CD8-positive, alpha-beta memory T cell (primary cell): ENCODE data around the gene TRPM3. TPM values are rescaled to one million over a fixed set of nuclear protein-coding genes. Genes with fewer than 3 reads are reported as not detected.
A peak's percentile ranks its signal among the peaks of the same experiment; 100 is the strongest.
"Not testable (repeated sequence)": the region's sequence is repeated elsewhere in the genome, so short reads cannot be mapped to it uniquely, and the experiment has no call there.

ENCODE experiments used
- CTCF ChIA-PET: fragments of 350-600 bp; sonication (Branson Sonifier 250); formaldehyde crosslinking; loops from one replicate; lab custom pipeline; 2021; ENCODE audit warnings: antibody characterized with exemption; lab: Charles Lee
- POLR2A ChIA-PET: fragments of 350-600 bp; sonication (Branson Sonifier 250); formaldehyde crosslinking; loops from one replicate; lab custom pipeline; 2021; ENCODE audit warnings: antibody characterized with exemption; lab: Charles Lee
- DNase-seq, 5 donors: peaks; one replicate each; pipeline versions ENCODE4 v3.0.0 to v3.0.0-alpha.2; 2020 to 2022; ENCODE audit warnings: mixed read lengths in 1 of 5
- H3K27ac ChIP-seq: one replicate; pipeline ENCODE4 v1.7.0; 2013; ENCODE audit warnings: low read depth, mild to moderate bottlenecking, low read length, moderate library complexity
- H3K27me3 ChIP-seq: 2 replicates; pipeline ENCODE4 v1.7.0; 2013; ENCODE audit warnings: low read length, mild to moderate bottlenecking; ENCODE audit not compliant: insufficient read depth, poor library complexity, severe bottlenecking
- H3K36me3 ChIP-seq: 2 replicates; pipeline ENCODE4 v1.7.0; 2013; ENCODE audit warnings: mild to moderate bottlenecking, low read length, moderate library complexity; ENCODE audit not compliant: insufficient read depth
- H3K4me1 ChIP-seq: 2 replicates; pipeline ENCODE4 v1.7.0; 2013; ENCODE audit warnings: mild to moderate bottlenecking, low read length, moderate library complexity; ENCODE audit not compliant: insufficient read depth
- H3K4me3 ChIP-seq: 2 replicates; pipeline ENCODE4 v1.7.0; 2013; ENCODE audit warnings: mild to moderate bottlenecking, low read length
- H3K9me3 ChIP-seq: 2 replicates; pipeline ENCODE4 v1.7.0; 2013; ENCODE audit warnings: mild to moderate bottlenecking, low read length
- H3K27ac Mint-ChIP-seq, 8 donors: one replicate each; pipeline ENCODE4 v1.8.0; 2020 to 2021; ENCODE audit warnings: mixed read lengths in 8 of 8, mild to moderate bottlenecking in 6 of 8, inconsistent platforms in 3 of 8, moderate library complexity in 3 of 8
- H3K27me3 Mint-ChIP-seq, 2 donors: one replicate each; pipeline ENCODE4 v1.8.0; 2020 to 2021; ENCODE audit warnings: mixed read lengths in 2 of 2, mild to moderate bottlenecking in 1 of 2, moderate library complexity in 1 of 2
- H3K36me3 Mint-ChIP-seq, 3 donors: one replicate each; pipeline ENCODE4 v1.8.0; 2020 to 2021; ENCODE audit warnings: mixed read lengths in 3 of 3, inconsistent platforms in 1 of 3, mild to moderate bottlenecking in 1 of 3
- H3K4me1 Mint-ChIP-seq, 3 donors: one replicate each; pipeline ENCODE4 v1.8.0; 2020 to 2021; ENCODE audit warnings: mixed read lengths in 3 of 3, inconsistent platforms in 1 of 3, mild to moderate bottlenecking in 1 of 3
- H3K4me3 Mint-ChIP-seq, 7 donors: one replicate each; pipeline ENCODE4 v1.8.0; 2020 to 2021; ENCODE audit warnings: mixed read lengths in 7 of 7, mild to moderate bottlenecking in 6 of 7, moderate library complexity in 4 of 7, inconsistent platforms in 2 of 7
- H3K9me3 Mint-ChIP-seq, 5 donors: one replicate each; pipeline ENCODE4 v1.8.0; 2020 to 2022; ENCODE audit warnings: mixed read lengths in 5 of 5, mild to moderate bottlenecking in 3 of 5, moderate library complexity in 2 of 5, inconsistent platforms in 1 of 5
- polyA plus RNA-seq: library from polyadenylated mRNA; unstranded; fragments of 300-500 nt; fragmentation: Illumina TruSeq; gene quantifications from one replicate; pipeline ENCODE4 v1.2.3, GENCODE V29; 2021
- total RNA-seq, 2 experiments: library from RNA; stranded (reverse); gene quantifications; one replicate each; pipeline ENCODE4 v1.2.3, GENCODE V29; 2021

Gene TRPM3
- total and polyA plus RNA-seq, 3 experiments from 2014 or later: not detected

GRCh38 chr9:70641031-70641430, 480.4 kb downstream of the TRPM3 start:
- H3K9me3 Mint-ChIP-seq: no peaks in the 10 kb centered on the region

GRCh38 chr9:70639853-70640814, 481.3 kb downstream of the TRPM3 start:
- no peak overlapping the region for H3K4me3 ChIP-seq
- H3K27ac Mint-ChIP-seq: no peak overlapping the region

More at GRCh38 chr9:70641031-70641430, 480.4 kb downstream of the TRPM3 start:
- DNase-seq: no peak
- Mint-ChIP-seq H3K4me1 (no peaks in the 10 kb centered on the region), H3K27me3 (peaks cover 16 to 37% of the 10 kb centered on the region in 2 donors), H3K36me3 (no peaks in the 10 kb centered on the region), H3K4me3 (no peak overlapping the region), H3K27ac (peak overlapping the region in 1 of 8 donors; percentile 80)
- Histone ChIP-seq H3K4me1 (no peaks in the 10 kb centered on the region), H3K27ac (no peak overlapping the region), H3K36me3 (no peaks in the 10 kb centered on the region), H3K9me3 (no peaks in the 10 kb centered on the region), H3K27me3 (no peaks in the 10 kb centered on the region), H3K4me3 (no peak overlapping the region)
- CTCF ChIA-PET: interaction anchor here (1.1 to 2.3 kb wide), 5 partner anchors 10 to 1384 kb away, joined by 3 to 6 read pairs (median 4); no protein-coding TSS in a partner anchor
- POLR2A ChIA-PET: no interaction called here

GRCh38 chr9:70635790-70636189, 485.6 kb downstream of the TRPM3 start:
- no peaks in the 10 kb centered on the region for H3K9me3 ChIP-seq
- H3K27me3 Mint-ChIP-seq: peaks cover 0 to 5% of the 10 kb centered on the region in 2 donors
- CTCF ChIA-PET: no interaction called here
- H3K27ac ChIP-seq: no peak overlapping the region
- H3K4me3 ChIP-seq: no peak overlapping the region
- POLR2A ChIA-PET: no interaction called here
- H3K9me3 Mint-ChIP-seq: no peaks in the 10 kb centered on the region
- H3K36me3 Mint-ChIP-seq: no peaks in the 10 kb centered on the region
- no peak for DNase-seq
- H3K4me1 ChIP-seq: no peaks in the 10 kb centered on the region
- H3K4me3 Mint-ChIP-seq: no peak overlapping the region
- no peaks in the 10 kb centered on the region for H3K36me3 ChIP-seq
- H3K27me3 ChIP-seq: no peaks in the 10 kb centered on the region
- no peak overlapping the region for H3K27ac Mint-ChIP-seq
- H3K4me1 Mint-ChIP-seq: no peaks in the 10 kb centered on the region

More at GRCh38 chr9:70639853-70640814, 481.3 kb downstream of the TRPM3 start:
- Mint-ChIP-seq H3K4me1 (no peaks in the 10 kb centered on the region), H3K27me3 (peaks cover 16 to 31% of the 10 kb centered on the region in 2 donors), H3K36me3 (no peaks in the 10 kb centered on the region), H3K9me3 (no peaks in the 10 kb centered on the region), H3K4me3 (no peak overlapping the region)
- DNase-seq: peak in 1 of 5 donors; percentile 7
- CTCF ChIA-PET: interaction anchor here (0.7 to 1.3 kb wide), 6 partner anchors 25 to 1385 kb away, joined by 3 to 5 read pairs (median 5); no protein-coding TSS in a partner anchor
- no peak overlapping the region for H3K27ac ChIP-seq
- H3K27me3 ChIP-seq: no peaks in the 10 kb centered on the region
- POLR2A ChIA-PET: no interaction called here
- no peaks in the 10 kb centered on the region for H3K9me3 ChIP-seq
- H3K4me1 ChIP-seq: no peaks in the 10 kb centered on the region
- no peaks in the 10 kb centered on the region for H3K36me3 ChIP-seq

- no peaks in the 10 kb centered on the region for H3K4me1 ChIP-seq
- no peaks in the 10 kb centered on the region for H3K36me3 ChIP-seq
- Mint-ChIP-seq H3K27me3 (peaks cover 0 to 2% of the 10 kb centered on the region in 2 donors), H3K36me3 (no peaks in the 10 kb centered on the region), H3K9me3 (no peaks in the 10 kb centered on the region), H3K4me1 (peaks cover 0 to 1% (median 0%) of the 10 kb centered on the region in 3 donors), H3K4me3 (no peak overlapping the region), H3K27ac (no peak overlapping the region)
- no peaks in the 10 kb centered on the region for H3K9me3 ChIP-seq
- H3K27me3 ChIP-seq: no peaks in the 10 kb centered on the region
- H3K27ac ChIP-seq: no peak overlapping the region
- DNase-seq: no peak
- ChIA-PET CTCF (no interaction called here), POLR2A (no interaction called here)
- H3K4me3 ChIP-seq: no peak overlapping the region
These were observed 486.7 kb downstream of the TRPM3 start for GRCh38 chr9:70634696-70635095.

- Mint-ChIP-seq H3K36me3 (no peaks in the 10 kb centered on the region), H3K4me1 (peaks cover 0 to 1% (median 0%) of the 10 kb centered on the region in 3 donors), H3K4me3 (no peak overlapping the region), H3K9me3 (no peaks in the 10 kb centered on the region), H3K27me3 (peaks cover 9 to 15% of the 10 kb centered on the region in 2 donors), H3K27ac (peak overlapping the region in 1 of 8 donors; percentile 17)
- H3K36me3 ChIP-seq: no peaks in the 10 kb centered on the region
- no peak overlapping the region for H3K4me3 ChIP-seq
- POLR2A ChIA-PET: no interaction called here
- H3K9me3 ChIP-seq: no peaks in the 10 kb centered on the region
- no peak for DNase-seq
- no peaks in the 10 kb centered on the region for H3K27me3 ChIP-seq
- CTCF ChIA-PET: interaction anchor here (1.0 kb wide), 1 partner anchor 11 kb away, joined by 6 read pairs; no protein-coding TSS in a partner anchor
- no peaks in the 10 kb centered on the region for H3K4me1 ChIP-seq
- no peak overlapping the region for H3K27ac ChIP-seq
These were observed 490.4 kb downstream of the TRPM3 start for GRCh38 chr9:70630971-70631370.

- CTCF ChIA-PET: interaction anchor here (1.2 kb wide), 1 partner anchor 12 kb away, joined by 3 read pairs; no protein-coding TSS in a partner anchor
- peak overlapping the region in 1 of 8 donors; percentile 24 for H3K27ac Mint-ChIP-seq
- H3K9me3 ChIP-seq, H3K9me3 Mint-ChIP-seq, H3K4me3 Mint-ChIP-seq, DNase-seq, H3K27ac ChIP-seq, H3K36me3 ChIP-seq, H3K4me1 Mint-ChIP-seq, H3K4me3 ChIP-seq, H3K36me3 Mint-ChIP-seq, H3K4me1 ChIP-seq, H3K27me3 ChIP-seq, POLR2A ChIA-PET: not testable (repeated sequence)
- H3K27me3 Mint-ChIP-seq: peaks cover 9 to 21% of the 10 kb centered on the region in 2 donors
These were observed 492.2 kb downstream of the TRPM3 start for GRCh38 chr9:70629080-70629685.

- Histone ChIP-seq H3K27ac (no peak overlapping the region), H3K4me3 (no peak overlapping the region), H3K9me3 (no peaks in the 10 kb centered on the region), H3K4me1 (no peaks in the 10 kb centered on the region), H3K36me3 (no peaks in the 10 kb centered on the region), H3K27me3 (no peaks in the 10 kb centered on the region)
- DNase-seq: no peak
- Mint-ChIP-seq H3K36me3 (no peaks in the 10 kb centered on the region), H3K9me3 (no peaks in the 10 kb centered on the region), H3K4me1 (peaks cover 0 to 1% (median 0%) of the 10 kb centered on the region in 3 donors), H3K27ac (no peak overlapping the region), H3K4me3 (peak overlapping the region in 1 of 7 donors; percentile 26), H3K27me3 (peaks cover 10 to 26% of the 10 kb centered on the region in 2 donors)
- ChIA-PET CTCF (no interaction called here), POLR2A (no interaction called here)
These were observed 496.3 kb downstream of the TRPM3 start for GRCh38 chr9:70625078-70625477.

GRCh38 chr9:70618784-70619183, 502.6 kb downstream of the TRPM3 start:
- H3K36me3 Mint-ChIP-seq: no peaks in the 10 kb centered on the region
- Histone ChIP-seq H3K27me3 (no peaks in the 10 kb centered on the region), H3K36me3 (no peaks in the 10 kb centered on the region), H3K27ac (no peak overlapping the region), H3K9me3 (no peaks in the 10 kb centered on the region), H3K4me1 (no peaks in the 10 kb centered on the region), H3K4me3 (no peak overlapping the region)
- DNase-seq: no peak
- H3K27ac Mint-ChIP-seq: peak overlapping the region in 1 of 8 donors; percentile 77
- H3K27me3 Mint-ChIP-seq: peaks cover 7 to 11% of the 10 kb centered on the region in 2 donors
- CTCF ChIA-PET: no interaction called here
- H3K4me3 Mint-ChIP-seq: no peak overlapping the region
- H3K9me3 Mint-ChIP-seq: no peaks in the 10 kb centered on the region
- POLR2A ChIA-PET: no interaction called here
- no peaks in the 10 kb centered on the region for H3K4me1 Mint-ChIP-seq
